Activated CD4-positive, CD25-positive, alpha-beta regulatory T cell treated with anti-CD3 and anti-CD28 coated beads, Interleukin-2, amount 50 U/mL, for 72 hours (primary cell): ENCODE measurements around the gene PAX3.
"Not testable (repeated sequence)": the region's sequence is repeated elsewhere in the genome, so short reads cannot be mapped to it uniquely, and the experiment has no call there.

Experiments
- DNase-seq: peaks from one replicate; pipeline ENCODE4 v3.0.0; 2021

Gene PAX3

GRCh38 chr2:222205136-222205535, 93.7 kb downstream of the PAX3 start:
- no peak for DNase-seq

GRCh38 chr2:222203041-222203440, 95.8 kb downstream of the PAX3 start:
- no peak for DNase-seq

GRCh38 chr2:222196159-222196558, 102.6 kb downstream of the PAX3 start:
- no peak for DNase-seq

GRCh38 chr2:222194669-222195068, 104.1 kb downstream of the PAX3 start:
- DNase-seq, result no peak

- DNase-seq, result no peak
These were observed 105.3 kb downstream of the PAX3 start for GRCh38 chr2:222193328-222193983.

- DNase-seq, result no peak
These were observed 118.2 kb downstream of the PAX3 start for GRCh38 chr2:222180619-222181018.

GRCh38 chr2:222179592-222179991, 119.2 kb downstream of the PAX3 start:
- no peak for DNase-seq

- no peak for DNase-seq
These were observed 120.3 kb downstream of the PAX3 start for GRCh38 chr2:222178450-222178849.

- no peak for DNase-seq
These were observed 121.9 kb downstream of the PAX3 start for GRCh38 chr2:222176890-222177289.

GRCh38 chr2:222174450-222174849, 124.3 kb downstream of the PAX3 start:
- no peak for DNase-seq

- no peak for DNase-seq
These were observed 129.5 kb downstream of the PAX3 start for GRCh38 chr2:222169346-222169745.

GRCh38 chr2:222167762-222168161, 131.0 kb downstream of the PAX3 start:
- no peak for DNase-seq

GRCh38 chr2:222160944-222161343, 137.9 kb downstream of the PAX3 start:
- DNase-seq, result no peak

GRCh38 chr2:222160125-222160524, 138.7 kb downstream of the PAX3 start:
- DNase-seq, result no peak

GRCh38 chr2:222159221-222159620, 139.6 kb downstream of the PAX3 start:
- no peak for DNase-seq

- DNase-seq, result not testable (repeated sequence)
These were observed 143.7 kb downstream of the PAX3 start for GRCh38 chr2:222155003-222155664.
